Measurements from ENCODE around the gene CALHM4. TPM values are rescaled to one million over a fixed set of nuclear protein-coding genes. Genes with fewer than 3 reads are reported as not detected.

The CALHM4 gene
- total and polyA plus RNA-seq, 2 of the 4 experiments (the other 2 are of a cell fraction) = 0.07 TPM; not detected in 1

DNA sequence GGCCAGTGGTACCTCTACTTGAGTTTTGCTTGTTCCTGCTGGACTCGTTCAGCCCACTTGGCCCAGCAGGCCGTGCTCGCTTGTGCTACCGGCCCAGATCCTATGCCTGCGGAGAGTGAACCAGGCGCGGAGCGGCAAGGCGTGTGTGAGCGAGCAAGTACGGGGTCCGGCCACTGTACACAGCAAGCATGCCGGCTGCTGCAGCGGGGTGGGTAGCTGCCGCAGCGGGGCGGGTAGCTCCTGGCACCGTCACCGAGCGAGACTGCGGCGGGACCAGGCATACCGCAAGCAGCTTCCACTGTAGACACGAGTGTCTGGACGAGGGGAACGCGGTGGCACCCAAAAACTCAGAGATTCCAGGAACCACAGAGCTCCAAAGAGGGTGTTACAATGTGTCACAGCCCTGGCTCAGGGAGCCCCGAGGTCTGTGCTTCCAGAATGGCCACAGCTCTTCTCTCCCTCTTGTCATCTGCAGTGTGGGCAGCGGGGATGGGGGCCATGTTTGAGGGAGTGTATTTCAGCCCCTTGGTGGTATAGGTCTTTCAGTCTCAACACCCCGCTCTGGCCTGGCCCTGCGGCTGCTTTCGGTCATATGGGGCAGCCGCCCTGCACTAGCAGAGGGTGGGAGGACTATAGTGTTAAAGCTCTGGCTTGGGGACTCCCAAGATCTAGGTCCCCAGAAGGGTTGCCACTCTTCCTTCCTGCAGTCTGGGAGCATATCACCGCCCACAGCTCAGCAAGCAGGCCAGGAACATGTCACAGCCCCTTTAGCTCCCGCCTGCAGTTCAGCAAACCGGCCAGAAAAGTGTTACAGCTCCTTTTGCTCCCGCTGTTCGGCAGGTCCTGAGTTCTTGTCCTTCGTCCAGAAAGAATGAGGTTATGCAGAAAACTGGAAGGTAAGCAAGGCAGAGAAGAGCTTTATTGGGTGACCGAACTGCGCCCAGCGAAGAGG is 11.6 kb downstream of the CALHM4 start (continued):
- TF ChIP-seq, protein P1, sequence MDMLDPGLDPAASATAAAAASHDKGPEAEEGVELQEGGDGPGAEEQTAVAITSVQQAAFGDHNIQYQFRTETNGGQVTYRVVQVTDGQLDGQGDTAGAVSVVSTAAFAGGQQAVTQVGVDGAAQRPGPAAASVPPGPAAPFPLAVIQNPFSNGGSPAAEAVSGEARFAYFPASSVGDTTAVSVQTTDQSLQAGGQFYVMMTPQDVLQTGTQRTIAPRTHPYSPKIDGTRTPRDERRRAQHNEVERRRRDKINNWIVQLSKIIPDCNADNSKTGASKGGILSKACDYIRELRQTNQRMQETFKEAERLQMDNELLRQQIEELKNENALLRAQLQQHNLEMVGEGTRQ (IDR thresholded peaks at IDR 0.05; ENCODE audit: low read depth, low read length) = no peak
- TF ChIP-seq CHD1 (IDR thresholded peaks at IDR 0.05; ENCODE audit: low read depth, low read length) = no peak

GRCh38 chr6:116568111-116568510 is 14.6 kb downstream of the CALHM4 start:
- Histone ChIP-seq H3K27ac (ENCODE audit: insufficient read depth, low read length) (no peak overlapping the region), H3K9ac (ENCODE audit: low read depth, low read length) (no peak overlapping the region), H4K91ac (ENCODE audit: insufficient read depth, low read depth, low read length) (no peak overlapping the region), H3K79me1 (ENCODE audit: low read depth in 1 of 2, low read length in 2 of 2) (peaks cover 8 to 25% of the 10 kb centered on the region in 2 experiments), H2BK20ac (ENCODE audit: low read depth, low read length) (no peak overlapping the region), H3K9me1 (ENCODE audit: insufficient read depth, low read length) (peaks cover 3% of the 10 kb centered on the region; the same call in 1 of the 2 replicates), H3K18ac (ENCODE audit: low read depth, low read length) (no peak overlapping the region), H3K56ac (ENCODE audit: extremely low read depth, insufficient read depth, low read length) (no peak overlapping the region), H3K9me3 (ENCODE audit: control insufficient read depth, insufficient read depth, low read length) (no peaks in the 10 kb centered on the region), H3K36me3 (ENCODE audit: control insufficient read depth, insufficient read depth, low read length) (no peaks in the 10 kb centered on the region), H2BK5ac (ENCODE audit: low read depth, low read length, poor library complexity, severe bottlenecking) (peak overlapping the region; percentile 55), H2BK15ac (ENCODE audit: low read depth, low read length) (no peak overlapping the region), H3K4me3 (ENCODE audit: insufficient read depth, low read depth, low read length) (no peak overlapping the region), H3K23ac (ENCODE audit: low read depth, low read length) (no peak overlapping the region), H2AK9ac (replicated peaks; ENCODE audit: low read depth, low read length, poor library complexity) (no peak overlapping the region), H3K4ac (ENCODE audit: low read depth, low read length) (no peak overlapping the region), H4K5ac (ENCODE audit: low read depth, low read length) (no peak overlapping the region), H3K4me1 (ENCODE audit: control insufficient read depth, insufficient read depth, low read length) (peaks cover 6% of the 10 kb centered on the region), H3K4me2 (ENCODE audit: low read depth, low read length) (no peak overlapping the region), H3K14ac (replicated peaks; ENCODE audit: low read depth, low read length) (no peak overlapping the region), H2AFZ (replicated peaks; ENCODE audit: low read length, poor library complexity) (no peak overlapping the region), H3K27me3 (ENCODE audit: control insufficient read depth, insufficient read depth, low read length) (no peaks in the 10 kb centered on the region), H4K8ac (ENCODE audit: low read depth in 2 of 2, low read length in 2 of 2) (peak overlapping the region in 1 of 2 experiments; percentile 4; a peak in 1 of 4 replicates), H4K20me1 (ENCODE audit: insufficient read depth, low read length) (peaks cover 3% of the 10 kb centered on the region; the same call in 1 of the 2 replicates), H2BK120ac (ENCODE audit: low read depth, low read length) (no peak overlapping the region), H2AK5ac (ENCODE audit: low read depth, low read length) (no peak overlapping the region)
- intact Hi-C loops (cut with micrococcal nuclease) (no loop called here), dilution Hi-C loops (cut with HindIII; ENCODE audit: low sequenced_read_pairs, unreplicated experiment) (no loop called here), in situ Hi-C loops (cut with MboI; ENCODE audit: low sequenced_read_pairs) (no loop called here)
- DNase-seq (peak; percentile 80), ATAC-seq (ENCODE audit: low read depth) (peak; percentile 3; the same call in 1 of the 2 replicates)
- POLR2A ChIA-PET (ENCODE audit: unreplicated experiment) = no interaction called here
- CTCF ChIA-PET = interaction anchor here (0.6 kb wide), 1 partner anchor 299 kb away, joined by 3 read pairs; no protein-coding TSS in a partner anchor
- BruUV-seq (replicated peaks) = no TSS peak
- TF ChIP-seq FOS (IDR thresholded peaks at IDR 0.05; ENCODE audit: low read depth, low read length) (no peak), SMC3 (IDR thresholded peaks at IDR 0.05; ENCODE audit: low read depth, low read length) (no peak), MXI1 (IDR thresholded peaks at IDR 0.05; ENCODE audit: borderline replicate concordance, low read depth, low read length) (no peak), MAFK (IDR thresholded peaks at IDR 0.05; ENCODE audit: low read depth, low read length) (no peak), POLR2A (IDR thresholded peaks at IDR 0.05; ENCODE audit: low read depth, low read length) (no peak), ELK1 (IDR thresholded peaks at IDR 0.05; ENCODE audit: borderline replicate concordance, low read depth, low read length) (no peak), NFE2L2 (IDR thresholded peaks at IDR 0.05; ENCODE audit: low read depth, low read length) (no peak), RAD21 (IDR thresholded peaks at IDR 0.05; ENCODE audit: low read length) (no peak), RCOR1 (IDR thresholded peaks at IDR 0.05; ENCODE audit: insufficient replicate concordance, low read length) (no peak)
- TF ChIP-seq, protein P2, sequence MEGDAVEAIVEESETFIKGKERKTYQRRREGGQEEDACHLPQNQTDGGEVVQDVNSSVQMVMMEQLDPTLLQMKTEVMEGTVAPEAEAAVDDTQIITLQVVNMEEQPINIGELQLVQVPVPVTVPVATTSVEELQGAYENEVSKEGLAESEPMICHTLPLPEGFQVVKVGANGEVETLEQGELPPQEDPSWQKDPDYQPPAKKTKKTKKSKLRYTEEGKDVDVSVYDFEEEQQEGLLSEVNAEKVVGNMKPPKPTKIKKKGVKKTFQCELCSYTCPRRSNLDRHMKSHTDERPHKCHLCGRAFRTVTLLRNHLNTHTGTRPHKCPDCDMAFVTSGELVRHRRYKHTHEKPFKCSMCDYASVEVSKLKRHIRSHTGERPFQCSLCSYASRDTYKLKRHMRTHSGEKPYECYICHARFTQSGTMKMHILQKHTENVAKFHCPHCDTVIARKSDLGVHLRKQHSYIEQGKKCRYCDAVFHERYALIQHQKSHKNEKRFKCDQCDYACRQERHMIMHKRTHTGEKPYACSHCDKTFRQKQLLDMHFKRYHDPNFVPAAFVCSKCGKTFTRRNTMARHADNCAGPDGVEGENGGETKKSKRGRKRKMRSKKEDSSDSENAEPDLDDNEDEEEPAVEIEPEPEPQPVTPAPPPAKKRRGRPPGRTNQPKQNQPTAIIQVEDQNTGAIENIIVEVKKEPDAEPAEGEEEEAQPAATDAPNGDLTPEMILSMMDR (conservative IDR thresholded peaks at IDR 0.05; ENCODE audit: low read depth, low read length) = no peak
